NT2/D1 (cell line): Measurements from ENCODE around the gene NPAS3.

Experiments
- SUZ12 ChIP-seq: IDR thresholded peaks from 2 replicates; pipeline ENCODE4 v1.6.1; 2011; ENCODE audit not compliant: insufficient read length, insufficient read depth; ENCODE audit errors: extremely low read depth
- YY1 ChIP-seq: IDR thresholded peaks from 2 replicates; pipeline ENCODE4 v1.6.1; 2011; ENCODE audit not compliant: insufficient read length, insufficient read depth

- no peak for TF ChIP-seq YY1
- TF ChIP-seq SUZ12, result no peak
Measured at GRCh38 chr14:33730156-33730555, 791.5 kb downstream of the NPAS3 start.
